Uterus (tissue), 2 donors: ENCODE data around the gene MCM8.

Experiments used
- CTCF ChIP-seq, 4 experiments: fragments of 200-600 bp in 2 of 4; fragments of 450-650 bp in 2 of 4; sonication (generic) in 2 of 4; IDR thresholded peaks; one replicate each; pipeline ENCODE4 v1.5.1; 2016 to 2019; ENCODE audit warnings: antibody characterized with exemption in 4 of 4, mild to moderate bottlenecking in 2 of 4, moderate library complexity in 1 of 4
- POLR2A ChIP-seq, 2 donors: fragments of 450-650 bp; IDR thresholded peaks; one replicate each; pipeline ENCODE4 v1.6.1; 2016; ENCODE audit warnings: antibody characterized with exemption in 2 of 2, mild to moderate bottlenecking in 1 of 2, moderate library complexity in 1 of 2

GRCh38 chr20:5973971-5974370 is 23.5 kb downstream of the MCM8 start:
- TF ChIP-seq CTCF (IDR thresholded peaks at IDR 0.05) (no peak), POLR2A (IDR thresholded peaks at IDR 0.05) (no peak)
